ENCODE data around the gene SUPT5H. TPM values are rescaled to one million over a fixed set of nuclear protein-coding genes. Genes with fewer than 3 reads are reported as not detected.

The SUPT5H gene
- total RNA-seq (2014; rRNA removed; shearing (Covaris generic)) = 64.7 and 67.4 TPM in 2 replicates

- DNase-seq (ENCODE audit: low read depth) = peak; percentile 97
Measured at GRCh38 chr19:39445196-39446111, at the start of gene SUPT5H. TSS of gene SUPT5H (plus strand) at chr19:39445582. CDS start at chr19:39445891, 309 bp downstream.

- DNase-seq (ENCODE audit: low read depth) = peak; percentile 77
Measured at GRCh38 chr19:39397360-39398296, 47.8 kb upstream of the SUPT5H start.

GRCh38 chr19:39398297-39398864 lies 47.0 kb upstream of the SUPT5H start:
- peak; percentile 90 for DNase-seq (ENCODE audit: low read depth)

GRCh38 chr19:39399668-39400050 lies 45.7 kb upstream of the SUPT5H start:
- DNase-seq (ENCODE audit: low read depth) = no peak

- DNase-seq (ENCODE audit: low read depth) = no peak
Measured at GRCh38 chr19:39400061-39400460, 45.3 kb upstream of the SUPT5H start.

- DNase-seq (ENCODE audit: low read depth) = no peak
Measured at GRCh38 chr19:39401070-39401548, 44.3 kb upstream of the SUPT5H start.

GRCh38 chr19:39401549-39402345 lies 43.6 kb upstream of the SUPT5H start:
- peak; percentile 30 for DNase-seq (ENCODE audit: low read depth)

- DNase-seq (ENCODE audit: low read depth) = peak; percentile 90
Measured at GRCh38 chr19:39402346-39403300, 42.8 kb upstream of the SUPT5H start.

- peak; percentile 97 for DNase-seq (ENCODE audit: low read depth)
Measured at GRCh38 chr19:39403331-39404312, 41.8 kb upstream of the SUPT5H start.

GRCh38 chr19:39405261-39405957 lies 40.0 kb upstream of the SUPT5H start:
- DNase-seq (ENCODE audit: low read depth) = no peak

GRCh38 chr19:39405958-39406655 lies 39.3 kb upstream of the SUPT5H start:
- no peak for DNase-seq (ENCODE audit: low read depth)

- DNase-seq (ENCODE audit: low read depth) = peak; percentile 84
Measured at GRCh38 chr19:39406656-39407409, 38.5 kb upstream of the SUPT5H start, which contains the start of gene ZFP36. TSS of gene ZFP36 (plus strand) at chr19:39406847. CDS start at chr19:39406905, 58 bp downstream.

- DNase-seq (ENCODE audit: low read depth) = no peak
Measured at GRCh38 chr19:39407410-39407659, 38.0 kb upstream of the SUPT5H start.

- DNase-seq (ENCODE audit: low read depth) = no peak
Measured at GRCh38 chr19:39407660-39408391, 37.6 kb upstream of the SUPT5H start.

GRCh38 chr19:39408392-39409207 lies 36.8 kb upstream of the SUPT5H start:
- peak; percentile 27 for DNase-seq (ENCODE audit: low read depth)
